IMR-90 (cell line): ENCODE measurements around the gene ITGAE.

Source experiments
- POLR2A ChIP-seq: IDR thresholded peaks from 2 replicates; pipeline ENCODE4 v1.6.1; 2012; ENCODE audit warnings: mild to moderate bottlenecking, low read depth, low read length
- TF ChIP-seq, protein P1 (sequence below): conservative IDR thresholded peaks from 2 replicates; pipeline ENCODE4 v1.5.1; 2012; ENCODE audit warnings: mild to moderate bottlenecking, low read depth, low read length, improper control_type of control experiment
- TF ChIP-seq, protein P2 (sequence below): fragments of 150-350 bp; IDR thresholded peaks from 2 replicates; pipeline ENCODE4 v1.6.1; 2017; ENCODE audit warnings: mild to moderate bottlenecking, antibody characterized with exemption, low read length, low read depth

DNA sequence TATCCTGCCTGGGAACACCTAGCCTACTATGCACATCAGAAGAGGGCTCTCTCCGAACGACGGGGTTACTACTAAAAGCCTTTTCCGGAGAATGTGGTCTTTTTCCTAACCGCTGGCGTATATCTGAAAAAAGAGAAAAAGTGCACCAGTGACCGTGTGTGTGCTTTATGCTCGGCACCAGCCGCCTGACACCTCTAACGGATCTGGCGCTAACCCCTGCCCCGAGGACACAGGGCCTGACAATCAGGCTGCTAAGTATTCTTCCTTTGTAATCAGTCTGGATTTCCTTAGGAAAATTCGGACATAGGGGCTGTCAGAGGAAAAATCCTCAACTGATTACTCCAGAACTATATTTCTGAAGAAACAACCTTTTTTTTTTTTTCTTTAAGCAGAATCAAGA, 13.4 kb upstream of the ITGAE start:
- TF ChIP-seq POLR2A: no peak
- TF ChIP-seq, protein P1, sequence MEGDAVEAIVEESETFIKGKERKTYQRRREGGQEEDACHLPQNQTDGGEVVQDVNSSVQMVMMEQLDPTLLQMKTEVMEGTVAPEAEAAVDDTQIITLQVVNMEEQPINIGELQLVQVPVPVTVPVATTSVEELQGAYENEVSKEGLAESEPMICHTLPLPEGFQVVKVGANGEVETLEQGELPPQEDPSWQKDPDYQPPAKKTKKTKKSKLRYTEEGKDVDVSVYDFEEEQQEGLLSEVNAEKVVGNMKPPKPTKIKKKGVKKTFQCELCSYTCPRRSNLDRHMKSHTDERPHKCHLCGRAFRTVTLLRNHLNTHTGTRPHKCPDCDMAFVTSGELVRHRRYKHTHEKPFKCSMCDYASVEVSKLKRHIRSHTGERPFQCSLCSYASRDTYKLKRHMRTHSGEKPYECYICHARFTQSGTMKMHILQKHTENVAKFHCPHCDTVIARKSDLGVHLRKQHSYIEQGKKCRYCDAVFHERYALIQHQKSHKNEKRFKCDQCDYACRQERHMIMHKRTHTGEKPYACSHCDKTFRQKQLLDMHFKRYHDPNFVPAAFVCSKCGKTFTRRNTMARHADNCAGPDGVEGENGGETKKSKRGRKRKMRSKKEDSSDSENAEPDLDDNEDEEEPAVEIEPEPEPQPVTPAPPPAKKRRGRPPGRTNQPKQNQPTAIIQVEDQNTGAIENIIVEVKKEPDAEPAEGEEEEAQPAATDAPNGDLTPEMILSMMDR: no peak
- TF ChIP-seq, protein P2, sequence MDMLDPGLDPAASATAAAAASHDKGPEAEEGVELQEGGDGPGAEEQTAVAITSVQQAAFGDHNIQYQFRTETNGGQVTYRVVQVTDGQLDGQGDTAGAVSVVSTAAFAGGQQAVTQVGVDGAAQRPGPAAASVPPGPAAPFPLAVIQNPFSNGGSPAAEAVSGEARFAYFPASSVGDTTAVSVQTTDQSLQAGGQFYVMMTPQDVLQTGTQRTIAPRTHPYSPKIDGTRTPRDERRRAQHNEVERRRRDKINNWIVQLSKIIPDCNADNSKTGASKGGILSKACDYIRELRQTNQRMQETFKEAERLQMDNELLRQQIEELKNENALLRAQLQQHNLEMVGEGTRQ: no peak
